Measurements from ENCODE around the gene USP43. TPM values are rescaled to one million over a fixed set of nuclear protein-coding genes. Genes with fewer than 3 reads are reported as not detected.
A peak's percentile ranks its signal among the peaks of the same experiment; 100 is the strongest.

Gene USP43
- total RNA-seq, 1 experiment from 2014 or later = 3.2 TPM

DNA sequence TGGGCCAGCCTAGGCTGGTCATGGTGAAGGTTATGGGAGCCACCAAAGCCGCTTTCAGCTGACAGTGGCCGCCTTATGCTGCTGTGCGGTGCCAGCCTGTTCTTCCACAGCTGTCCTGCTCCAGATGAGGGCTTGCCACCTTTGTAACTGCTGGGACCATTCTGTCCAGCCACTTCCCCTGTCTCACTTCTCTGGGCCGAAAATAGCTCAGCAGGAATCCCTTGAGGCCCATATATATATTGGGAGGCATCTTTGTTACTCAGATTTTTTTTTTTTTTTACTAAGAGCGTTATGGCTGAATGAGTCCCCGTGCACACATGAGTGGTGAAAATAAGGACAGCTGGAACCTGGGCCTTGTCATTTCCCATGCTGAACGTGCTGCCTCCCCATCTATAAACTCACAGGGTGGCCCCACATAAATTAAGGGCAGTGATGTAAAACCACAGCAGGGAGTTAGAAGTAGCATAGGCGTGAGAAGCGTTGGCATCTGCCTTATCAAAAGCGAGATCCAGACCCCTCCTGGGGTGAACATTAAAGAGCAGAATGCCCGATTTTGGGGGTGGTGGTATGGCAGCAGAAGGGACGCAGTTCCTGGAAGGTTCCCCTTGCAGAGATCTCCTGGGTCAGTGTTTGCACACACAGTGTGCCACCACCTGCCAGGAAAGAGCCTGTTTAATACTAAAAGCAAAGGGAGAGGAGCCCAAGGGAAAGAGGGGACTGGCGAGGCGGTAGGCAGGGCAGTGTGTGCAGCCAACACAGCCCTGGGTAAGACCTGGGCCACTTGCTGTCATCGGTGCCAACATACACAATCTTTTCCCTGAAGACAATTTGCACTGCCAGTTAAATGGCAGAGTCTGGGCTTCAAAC is 57.8 kb downstream of the USP43 start:
- Mint-ChIP-seq H3K4me3 (ENCODE audit: unreplicated experiment) (no peak overlapping the region), H3K27me3 (ENCODE audit: insufficient read depth, unreplicated experiment) (no peaks in the 10 kb centered on the region), H3K9me3 (ENCODE audit: unreplicated experiment) (no peaks in the 10 kb centered on the region), H3K27ac (ENCODE audit: low read depth, unreplicated experiment) (peak overlapping the region; percentile 32), H3K36me3 (ENCODE audit: insufficient read depth, unreplicated experiment) (peaks cover 9% of the 10 kb centered on the region), H3K4me1 (ENCODE audit: insufficient read depth, unreplicated experiment) (no peaks in the 10 kb centered on the region)
- POLR2A ChIA-PET = no interaction called here
- CTCF ChIA-PET = interaction anchor here (1.0 kb wide), 1 partner anchor 42 kb away, joined by 3 read pairs; no protein-coding TSS in a partner anchor
- no TSS peak for BruUV-seq (replicated peaks)
- DNase-seq (ENCODE audit: unreplicated experiment) = no peak
- TF ChIP-seq CTCF (IDR thresholded peaks at IDR 0.05; ENCODE audit: unreplicated experiment) = no peak
- intact Hi-C loops (cut with micrococcal nuclease) = no loop called here

DNA sequence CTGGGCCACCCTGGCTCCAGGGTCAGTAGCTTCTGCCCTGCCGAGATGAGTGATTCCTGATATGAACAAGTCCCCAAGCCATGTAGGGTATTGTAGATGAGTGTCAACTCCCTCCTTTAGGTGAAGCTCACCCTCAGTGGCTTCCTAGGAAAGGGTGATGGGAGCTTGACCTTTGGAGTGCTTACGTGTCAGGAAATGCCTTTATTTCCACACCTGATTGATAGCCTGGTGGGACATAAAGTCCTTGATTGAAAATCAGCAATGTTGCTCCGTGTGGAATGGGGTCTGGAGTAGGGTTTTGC is 58.4 kb downstream of the USP43 start:
- no TSS peak for BruUV-seq (replicated peaks)
- Mint-ChIP-seq H3K36me3 (ENCODE audit: insufficient read depth, unreplicated experiment) (peaks cover 9% of the 10 kb centered on the region), H3K4me1 (ENCODE audit: insufficient read depth, unreplicated experiment) (no peaks in the 10 kb centered on the region), H3K4me3 (ENCODE audit: unreplicated experiment) (no peak overlapping the region), H3K27me3 (ENCODE audit: insufficient read depth, unreplicated experiment) (no peaks in the 10 kb centered on the region), H3K27ac (ENCODE audit: low read depth, unreplicated experiment) (no peak overlapping the region), H3K9me3 (ENCODE audit: unreplicated experiment) (no peaks in the 10 kb centered on the region)
- ChIA-PET POLR2A (interaction anchor here (0.7 kb wide), 1 partner anchor 124 kb away, joined by 3 read pairs; no protein-coding TSS in a partner anchor), CTCF (interaction anchor here (1.0 kb wide), 1 partner anchor 41 kb away, joined by 3 read pairs; no protein-coding TSS in a partner anchor)
- TF ChIP-seq CTCF (IDR thresholded peaks at IDR 0.05; ENCODE audit: unreplicated experiment) = no peak
- intact Hi-C loops (cut with micrococcal nuclease) = no loop called here
- DNase-seq (ENCODE audit: unreplicated experiment) = no peak

DNA sequence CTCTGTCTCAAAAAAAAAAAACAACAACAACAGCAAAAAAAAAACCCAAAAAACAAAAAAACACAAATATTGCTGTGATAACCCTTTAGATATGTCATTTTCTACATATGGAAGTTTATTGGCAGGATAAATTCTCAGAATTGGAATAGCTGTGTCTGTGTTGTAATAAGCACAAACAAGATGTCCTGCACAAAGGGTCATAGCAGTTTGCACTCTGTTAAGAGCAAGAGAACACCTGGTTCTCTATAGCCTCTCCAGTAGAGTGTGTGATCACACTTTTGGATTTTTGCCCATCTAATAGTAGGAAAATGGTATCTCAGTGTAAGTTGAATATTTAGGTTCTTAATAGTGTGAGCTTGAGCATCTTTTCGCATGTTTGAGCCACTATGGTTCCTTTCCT is 60.4 kb downstream of the USP43 start:
- no peaks in the 10 kb centered on the region for H3K4me1 Mint-ChIP-seq (ENCODE audit: insufficient read depth, unreplicated experiment)
- intact Hi-C loops (cut with micrococcal nuclease) = no loop called here
- BruUV-seq (replicated peaks) = no TSS peak
- DNase-seq (ENCODE audit: unreplicated experiment) = no peak
- no peak overlapping the region for H3K4me3 Mint-ChIP-seq (ENCODE audit: unreplicated experiment)
- ChIA-PET CTCF (interaction anchor here (0.6 kb wide), 2 partner anchors 47 to 1457 kb away, joined by 3 to 5 read pairs; no protein-coding TSS in a partner anchor), POLR2A (no interaction called here)
- no peak overlapping the region for H3K27ac Mint-ChIP-seq (ENCODE audit: low read depth, unreplicated experiment)
- peaks cover 5% of the 10 kb centered on the region for H3K36me3 Mint-ChIP-seq (ENCODE audit: insufficient read depth, unreplicated experiment)
- H3K27me3 Mint-ChIP-seq (ENCODE audit: insufficient read depth, unreplicated experiment) = no peaks in the 10 kb centered on the region
- no peak for TF ChIP-seq CTCF (IDR thresholded peaks at IDR 0.05; ENCODE audit: unreplicated experiment)
- H3K9me3 Mint-ChIP-seq (ENCODE audit: unreplicated experiment) = no peaks in the 10 kb centered on the region

GRCh38 chr17:9707948-9708347 is 62.6 kb downstream of the USP43 start:
- H3K4me3 Mint-ChIP-seq (ENCODE audit: unreplicated experiment) = no peak overlapping the region
- no peaks in the 10 kb centered on the region for H3K9me3 Mint-ChIP-seq (ENCODE audit: unreplicated experiment)
- intact Hi-C loops (cut with micrococcal nuclease) = no loop called here
- DNase-seq (ENCODE audit: unreplicated experiment) = no peak
- no TSS peak for BruUV-seq (replicated peaks)
- ChIA-PET POLR2A (no interaction called here), CTCF (no interaction called here)
- no peak overlapping the region for H3K27ac Mint-ChIP-seq (ENCODE audit: low read depth, unreplicated experiment)
- H3K4me1 Mint-ChIP-seq (ENCODE audit: insufficient read depth, unreplicated experiment) = no peaks in the 10 kb centered on the region
- no peak for TF ChIP-seq CTCF (IDR thresholded peaks at IDR 0.05; ENCODE audit: unreplicated experiment)
- H3K27me3 Mint-ChIP-seq (ENCODE audit: insufficient read depth, unreplicated experiment) = no peaks in the 10 kb centered on the region
- no peaks in the 10 kb centered on the region for H3K36me3 Mint-ChIP-seq (ENCODE audit: insufficient read depth, unreplicated experiment)

Data from MCF 10A (cell line).